ENCODE data around the gene ESYT1.
A peak's percentile ranks its signal among the peaks of the same experiment; 100 is the strongest.

ESYT1 gene

GRCh38 chr12:56127888-56128669 is at the start of gene ESYT1:
TSS of gene ESYT1 (plus strand) at chr12:56128267. CDS start at chr12:56128320, 53 bp downstream.
- peak; percentile 100 for DNase-seq

- no peak for DNase-seq
Observed at GRCh38 chr12:56078427-56078826, 49.6 kb upstream of the ESYT1 start.

DNA sequence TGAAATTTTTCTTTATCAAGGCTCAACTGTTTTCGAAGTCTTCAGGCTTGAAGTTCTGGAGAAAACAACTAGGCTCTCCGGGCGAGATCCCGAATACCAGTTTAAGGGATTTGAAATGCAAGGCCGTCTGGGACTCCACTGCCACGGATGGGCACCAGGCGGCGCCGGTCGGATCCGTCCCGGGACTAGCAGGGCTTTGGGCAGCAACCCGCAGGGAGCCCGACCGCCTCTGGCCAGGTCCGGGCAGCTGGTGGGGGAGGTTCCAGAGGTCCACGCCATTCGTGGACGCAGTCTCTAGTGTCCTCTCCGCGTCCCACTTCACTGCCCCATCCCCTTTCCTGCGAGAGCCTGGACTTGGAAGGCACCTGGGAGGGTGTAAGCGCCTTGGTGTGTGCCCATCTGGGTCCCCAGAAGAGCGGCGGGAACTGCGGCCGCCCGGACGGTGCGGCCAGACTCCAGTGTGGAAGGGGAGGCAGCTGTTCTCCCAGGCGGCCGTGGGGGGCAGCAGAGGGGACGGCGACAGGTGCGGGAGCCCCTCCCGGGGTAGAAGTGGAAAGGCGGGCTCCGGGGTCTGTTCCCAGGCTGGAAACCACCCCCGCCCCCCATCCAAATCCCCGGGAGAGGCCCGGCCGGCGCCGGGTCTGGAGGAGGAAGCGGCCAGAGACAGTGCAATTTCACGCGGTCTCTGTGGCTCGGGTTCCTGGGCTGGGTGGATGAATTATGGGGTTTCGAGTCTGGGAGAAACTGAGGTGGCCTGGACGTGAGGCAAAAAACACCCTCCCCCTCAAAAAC is 48.9 kb upstream of the ESYT1 start:
- DNase-seq = peak; percentile 98

- peak; percentile 98 for DNase-seq
Observed at GRCh38 chr12:56079723-56080555, 48.1 kb upstream of the ESYT1 start, which contains the start of gene ERBB3. TSS of gene ERBB3 (plus strand) at chr12:56080165. CDS start at chr12:56080301, 136 bp downstream.

DNA sequence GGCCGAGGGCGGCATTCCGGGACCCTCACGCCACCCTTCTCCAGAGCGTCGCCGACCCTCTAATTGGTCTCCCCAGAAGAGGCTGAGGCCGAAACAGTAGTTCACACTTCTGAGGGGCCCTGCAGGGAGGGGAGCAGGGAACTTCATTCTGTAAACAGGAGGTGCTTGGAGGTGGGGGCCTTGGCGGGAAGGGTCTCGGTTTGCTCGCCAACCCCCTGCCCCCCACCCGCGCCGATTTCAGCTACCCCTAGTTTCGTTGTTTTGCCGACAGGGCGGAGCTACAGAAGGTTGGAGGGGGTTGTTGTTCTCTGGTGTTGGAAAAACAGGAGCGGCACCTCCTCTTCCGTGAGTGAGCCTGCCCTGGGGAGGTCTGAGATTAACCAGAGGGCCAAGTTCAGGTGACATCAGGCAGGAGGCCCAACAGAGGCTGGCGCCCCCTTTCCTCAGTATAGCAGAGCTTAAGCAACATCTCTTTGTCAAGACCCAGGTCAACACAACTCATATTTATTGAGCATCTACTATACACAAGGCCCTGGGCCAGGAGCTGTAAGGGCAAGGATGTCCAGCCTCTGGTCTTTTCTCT is 47.4 kb upstream of the ESYT1 start:
- peak; percentile 85 for DNase-seq

DNA sequence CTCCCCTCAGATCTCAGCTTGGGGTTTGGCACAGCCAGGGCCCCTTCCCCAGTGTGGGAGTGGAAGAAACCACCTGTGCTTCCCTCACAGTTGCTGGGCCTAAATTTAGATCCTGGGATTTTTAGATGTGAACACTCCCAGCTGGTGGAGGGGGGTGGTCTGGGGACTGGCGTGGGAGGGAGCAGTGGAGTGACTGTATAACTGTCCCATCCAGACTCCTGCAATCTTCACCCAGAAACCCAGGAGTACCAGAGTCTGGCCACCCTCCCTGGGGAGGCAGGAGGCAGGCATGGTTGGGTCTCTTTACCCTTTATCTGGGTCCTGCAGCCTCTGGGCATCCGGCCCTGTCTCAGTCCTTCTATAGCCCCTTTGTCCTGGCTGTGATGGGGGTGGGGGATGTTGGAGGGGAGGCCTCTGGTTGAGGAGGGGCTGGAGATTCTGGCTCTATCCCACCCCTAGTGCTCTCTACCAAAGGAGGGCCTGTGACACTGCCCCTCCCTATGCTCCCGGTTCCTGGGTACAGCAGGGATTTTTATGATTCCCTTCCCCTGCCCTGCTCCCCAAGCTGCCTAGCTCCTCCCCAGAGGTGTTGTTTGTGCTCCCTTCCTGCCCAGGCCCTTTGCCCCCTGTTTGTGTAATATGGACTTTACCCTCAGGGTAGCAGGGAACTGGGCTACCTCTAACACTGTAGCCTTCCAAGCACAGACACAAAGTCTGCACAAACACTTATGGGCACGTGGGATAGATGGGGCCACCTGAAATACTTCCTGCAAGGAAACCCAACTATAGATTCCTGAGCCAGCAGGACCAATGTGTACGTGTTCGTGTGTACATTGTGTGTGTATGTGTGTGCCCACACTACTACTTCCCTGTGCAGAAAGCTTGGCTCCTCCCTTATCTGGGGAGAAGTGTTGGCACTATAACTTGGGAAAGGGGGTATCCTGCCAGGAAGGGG is 46.4 kb upstream of the ESYT1 start:
- DNase-seq = peak; percentile 76

- DNase-seq = no peak
Observed at GRCh38 chr12:56082382-56082781, 45.7 kb upstream of the ESYT1 start.

GRCh38 chr12:56082967-56083366 is 45.1 kb upstream of the ESYT1 start:
- DNase-seq = no peak

- DNase-seq = peak; percentile 73
Observed at GRCh38 chr12:56084958-56085543, 43.0 kb upstream of the ESYT1 start.

DNA sequence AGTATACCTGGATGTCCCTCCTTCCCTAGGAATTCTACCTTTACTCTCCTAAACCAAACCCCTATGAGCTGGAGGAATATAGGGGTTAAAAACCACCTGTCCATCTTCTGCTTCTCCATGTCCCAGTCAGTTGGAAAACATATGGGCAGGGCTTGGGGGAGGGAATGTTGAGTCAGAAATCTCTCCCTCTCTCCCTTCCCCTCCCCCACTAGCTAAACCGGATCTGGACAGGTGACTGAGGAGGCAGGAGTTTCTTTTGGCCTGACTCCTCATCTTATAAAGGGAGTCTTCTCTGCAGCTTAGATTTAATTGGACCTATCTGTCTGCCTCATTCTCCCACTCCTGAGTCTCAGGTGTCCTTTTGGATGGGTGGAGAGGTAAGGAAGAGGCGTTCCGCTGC is 42.0 kb upstream of the ESYT1 start:
- peak; percentile 83 for DNase-seq

GRCh38 chr12:56086608-56087007 is 41.5 kb upstream of the ESYT1 start:
- DNase-seq = peak; percentile 81

DNA sequence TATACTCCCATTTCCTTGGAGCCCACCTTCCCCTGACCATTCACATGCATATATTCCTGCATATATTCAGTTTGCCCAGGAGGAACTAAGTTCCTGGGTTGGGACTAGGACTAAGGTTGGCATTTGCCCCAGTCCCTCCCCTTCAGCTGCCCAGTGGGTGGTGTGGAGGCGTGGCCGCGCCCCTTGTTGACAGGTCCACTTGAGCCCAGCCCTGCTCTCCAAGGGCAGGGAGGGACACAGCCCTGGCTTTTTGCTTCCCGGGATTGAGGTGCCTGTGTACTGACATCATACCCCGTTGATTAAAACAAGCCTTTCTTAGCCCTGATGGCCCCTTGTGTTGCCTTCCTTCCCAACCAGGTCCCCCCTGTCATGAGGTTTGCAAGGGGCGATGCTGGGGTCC is 40.8 kb upstream of the ESYT1 start:
- no peak for DNase-seq

- DNase-seq = no peak
Observed at GRCh38 chr12:56097738-56098137, 30.3 kb upstream of the ESYT1 start.

- no peak for DNase-seq
Observed at GRCh38 chr12:56098592-56098991, 29.5 kb upstream of the ESYT1 start.

- no peak for DNase-seq
Observed at GRCh38 chr12:56099787-56100186, 28.3 kb upstream of the ESYT1 start.

GRCh38 chr12:56101045-56101444 is 27.0 kb upstream of the ESYT1 start:
- no peak for DNase-seq

DNA sequence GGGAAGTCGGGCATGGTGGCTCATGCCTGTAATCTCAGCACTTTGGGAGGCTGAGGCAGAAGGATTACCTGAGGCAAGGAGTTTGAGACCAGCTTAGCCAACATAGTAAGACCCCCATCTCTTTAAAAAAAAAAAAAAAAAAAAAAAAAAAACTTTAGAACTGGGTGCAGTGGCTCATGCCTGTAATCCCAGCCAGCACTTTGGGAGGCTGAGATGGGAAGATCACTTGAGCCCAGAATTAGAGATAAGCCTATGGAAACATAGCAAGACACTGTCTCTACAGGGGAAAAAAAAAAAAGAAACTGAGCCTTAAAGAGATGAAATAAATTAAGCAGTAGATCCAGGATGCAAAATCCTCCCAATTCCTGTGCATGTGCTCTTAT is 25.4 kb upstream of the ESYT1 start:
- DNase-seq = no peak

- no peak for DNase-seq
Observed at GRCh38 chr12:56103066-56103711, 24.9 kb upstream of the ESYT1 start.

DNA sequence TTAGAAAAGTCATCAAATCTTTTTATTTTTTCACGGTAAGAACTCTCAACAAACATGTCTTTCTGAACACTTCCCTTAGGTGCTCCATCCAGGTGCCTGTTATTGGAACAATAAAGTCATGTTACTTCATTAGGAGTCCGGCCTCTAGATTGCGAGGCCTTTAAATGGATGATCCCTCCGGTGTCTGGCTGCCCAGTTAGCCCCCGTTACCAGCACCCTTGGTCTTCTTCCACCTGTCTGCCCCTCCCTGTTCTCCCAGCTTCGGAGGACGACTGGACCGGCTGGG is 24.3 kb upstream of the ESYT1 start:
- DNase-seq = no peak

GRCh38 chr12:56104109-56104814 is 23.8 kb upstream of the ESYT1 start, which contains the start of gene PA2G4:
TSS of gene PA2G4 (plus strand) at chr12:56104559. CDS start at chr12:56104738, 179 bp downstream.
- peak; percentile 100 for DNase-seq
